Heart left ventricle (tissue), 13 donors: ENCODE measurements around the gene FMN2.

Experiments
- POLR2A ChIP-seq, 2 donors: fragments of 450-650 bp; IDR thresholded peaks; one replicate each; pipeline ENCODE4 v1.6.1; 2017; ENCODE audit warnings: antibody characterized with exemption in 2 of 2, mild to moderate bottlenecking in 2 of 2, moderate library complexity in 2 of 2
- TF ChIP-seq, protein P1 (sequence below), 12 donors: fragments of 200-600 bp; sonication (generic) in 4 of 12; IDR thresholded peaks; one replicate each; pipeline versions ENCODE4 v1.5.0 to v1.8.0; 2018 to 2022; ENCODE audit warnings: antibody characterized with exemption in 12 of 12, mild to moderate bottlenecking in 5 of 12
- donor health status: ischemic (EF 13 %, LVEDD 7.1; RV severe dilation, severe dysfunction).
- donor health status: DM: no; HTN: yes; CAD: no.
- donor health status: DM: no; HTN: no; CAD: no.
- donor health status: ischemic (EF 25% LVEDD 6.9; RV normal size, moderate dysfunction).
- donor health status: ischemic (EF 25% LVEDD 5.7; RV mildly dilated, moderate dysfunction).
- donor health status: ischemic (EF 35%, LVEDD 5.7; RV mildly dilated, moderate dysfunction).
- donor health status: nonischemic (EF 11% LVEDD 7.7; RV severe dilation, severe dysfunction).
- donor health status: DM: yes; HTN: yes; CAD: no.
- donor health status: PGD.
- donor health status: ischemic (EF 29% LVEDD 5.4; RV normal size, mild dysfunction).
- donor health status: nonischemic (EF 23%, LVEDD 6.1; RV moderate dilation, normal function).

DNA sequence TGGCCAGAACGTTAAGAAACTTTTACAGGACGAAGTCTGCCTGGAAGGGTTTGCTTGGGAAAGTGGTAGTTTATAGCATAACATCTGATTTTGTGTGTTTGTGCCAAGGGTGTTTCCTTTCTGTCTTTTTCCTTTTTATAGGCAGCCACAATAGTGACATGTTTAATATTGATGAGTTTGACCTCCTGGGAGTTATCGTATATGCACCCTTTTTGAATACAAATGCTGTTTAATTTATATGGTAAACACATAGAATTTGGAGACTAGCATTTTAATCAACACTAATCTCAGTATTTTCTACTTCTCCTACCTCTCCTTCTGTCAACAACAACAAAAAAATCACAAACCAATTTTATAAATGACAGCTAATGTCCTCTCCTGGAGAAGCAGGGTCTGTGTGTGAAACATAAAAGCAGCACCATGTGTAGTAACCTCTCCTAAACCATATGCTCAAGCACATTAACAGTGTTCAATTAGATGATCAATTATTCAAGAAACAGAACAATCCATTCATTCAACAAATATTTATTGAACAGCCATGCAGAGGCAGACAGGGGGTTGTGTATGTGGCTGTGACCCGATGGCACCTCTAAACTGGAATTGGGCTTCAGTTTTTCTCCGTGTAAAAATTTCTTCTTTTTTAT, 604 bp upstream of the FMN2 start:
- TF ChIP-seq, protein P1, sequence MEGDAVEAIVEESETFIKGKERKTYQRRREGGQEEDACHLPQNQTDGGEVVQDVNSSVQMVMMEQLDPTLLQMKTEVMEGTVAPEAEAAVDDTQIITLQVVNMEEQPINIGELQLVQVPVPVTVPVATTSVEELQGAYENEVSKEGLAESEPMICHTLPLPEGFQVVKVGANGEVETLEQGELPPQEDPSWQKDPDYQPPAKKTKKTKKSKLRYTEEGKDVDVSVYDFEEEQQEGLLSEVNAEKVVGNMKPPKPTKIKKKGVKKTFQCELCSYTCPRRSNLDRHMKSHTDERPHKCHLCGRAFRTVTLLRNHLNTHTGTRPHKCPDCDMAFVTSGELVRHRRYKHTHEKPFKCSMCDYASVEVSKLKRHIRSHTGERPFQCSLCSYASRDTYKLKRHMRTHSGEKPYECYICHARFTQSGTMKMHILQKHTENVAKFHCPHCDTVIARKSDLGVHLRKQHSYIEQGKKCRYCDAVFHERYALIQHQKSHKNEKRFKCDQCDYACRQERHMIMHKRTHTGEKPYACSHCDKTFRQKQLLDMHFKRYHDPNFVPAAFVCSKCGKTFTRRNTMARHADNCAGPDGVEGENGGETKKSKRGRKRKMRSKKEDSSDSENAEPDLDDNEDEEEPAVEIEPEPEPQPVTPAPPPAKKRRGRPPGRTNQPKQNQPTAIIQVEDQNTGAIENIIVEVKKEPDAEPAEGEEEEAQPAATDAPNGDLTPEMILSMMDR (IDR thresholded peaks at IDR 0.05) = no peak
- no peak for TF ChIP-seq POLR2A (IDR thresholded peaks at IDR 0.05)
